ENCODE data around the gene REC114.

The REC114 gene

DNA sequence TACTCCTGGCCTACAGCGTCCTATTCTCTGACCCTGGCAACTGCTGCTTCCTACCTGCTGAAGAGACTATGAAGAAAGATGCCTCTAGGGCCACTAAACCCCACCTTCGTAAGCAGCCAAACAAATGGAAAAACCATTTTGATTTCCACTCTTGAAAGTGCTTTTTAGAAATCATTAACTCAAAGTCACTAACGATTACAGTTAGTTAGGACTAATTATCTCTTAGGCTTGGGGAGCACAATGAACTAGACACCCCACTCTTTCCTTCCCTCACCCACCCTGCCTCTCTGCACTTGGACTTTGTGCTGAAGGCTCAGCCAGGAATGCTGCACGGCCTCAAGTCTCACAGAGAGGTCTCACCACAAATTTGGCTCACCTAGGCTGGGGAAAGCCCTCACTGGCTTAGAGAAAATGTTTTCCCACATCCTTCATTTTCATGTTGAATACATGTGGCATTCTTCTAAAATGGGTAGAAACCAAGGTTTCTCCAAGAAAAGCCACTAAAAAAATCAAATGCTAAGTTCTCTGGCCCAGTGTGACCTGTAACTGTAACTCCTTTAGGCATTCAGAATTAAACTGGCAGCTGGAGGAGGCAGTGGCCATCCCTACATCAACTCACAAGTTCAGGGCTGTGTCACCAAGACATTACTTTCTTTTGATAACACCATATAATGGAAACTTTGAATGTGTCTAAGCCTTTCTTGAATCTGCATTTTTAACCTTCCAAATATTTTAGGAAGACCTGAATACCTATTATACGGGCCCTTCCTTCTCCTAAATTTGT lies 143.1 kb downstream of the REC114 start:
- no peak overlapping the region for H3K4me3 ChIP-seq (ENCODE audit: low read depth, low read length)
- TF ChIP-seq, protein P1, sequence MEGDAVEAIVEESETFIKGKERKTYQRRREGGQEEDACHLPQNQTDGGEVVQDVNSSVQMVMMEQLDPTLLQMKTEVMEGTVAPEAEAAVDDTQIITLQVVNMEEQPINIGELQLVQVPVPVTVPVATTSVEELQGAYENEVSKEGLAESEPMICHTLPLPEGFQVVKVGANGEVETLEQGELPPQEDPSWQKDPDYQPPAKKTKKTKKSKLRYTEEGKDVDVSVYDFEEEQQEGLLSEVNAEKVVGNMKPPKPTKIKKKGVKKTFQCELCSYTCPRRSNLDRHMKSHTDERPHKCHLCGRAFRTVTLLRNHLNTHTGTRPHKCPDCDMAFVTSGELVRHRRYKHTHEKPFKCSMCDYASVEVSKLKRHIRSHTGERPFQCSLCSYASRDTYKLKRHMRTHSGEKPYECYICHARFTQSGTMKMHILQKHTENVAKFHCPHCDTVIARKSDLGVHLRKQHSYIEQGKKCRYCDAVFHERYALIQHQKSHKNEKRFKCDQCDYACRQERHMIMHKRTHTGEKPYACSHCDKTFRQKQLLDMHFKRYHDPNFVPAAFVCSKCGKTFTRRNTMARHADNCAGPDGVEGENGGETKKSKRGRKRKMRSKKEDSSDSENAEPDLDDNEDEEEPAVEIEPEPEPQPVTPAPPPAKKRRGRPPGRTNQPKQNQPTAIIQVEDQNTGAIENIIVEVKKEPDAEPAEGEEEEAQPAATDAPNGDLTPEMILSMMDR (IDR thresholded peaks at IDR 0.05; ENCODE audit: borderline replicate concordance, insufficient read depth, low read depth, low read length): no peak

DNA sequence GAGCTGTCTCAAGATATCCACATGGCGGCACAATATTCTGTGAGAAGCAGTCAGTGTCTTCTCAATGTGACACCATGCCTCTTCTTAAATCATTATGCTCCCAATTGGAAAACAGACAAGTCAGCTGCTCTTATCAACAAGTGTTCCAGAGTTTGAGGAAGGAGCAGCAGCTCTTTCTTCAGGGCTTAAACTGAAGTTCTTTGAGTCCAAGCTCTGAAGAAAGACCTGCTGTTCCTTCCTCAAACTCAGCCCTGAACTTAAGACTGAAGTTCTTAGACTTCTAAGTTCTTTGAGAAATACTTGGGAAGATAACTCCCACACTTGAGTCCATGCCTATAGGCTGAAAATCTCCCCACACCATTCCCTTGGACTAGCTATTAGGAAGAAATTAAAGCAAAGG lies 146.8 kb downstream of the REC114 start:
- H3K4me3 ChIP-seq (ENCODE audit: low read depth, low read length): no peak overlapping the region

DNA sequence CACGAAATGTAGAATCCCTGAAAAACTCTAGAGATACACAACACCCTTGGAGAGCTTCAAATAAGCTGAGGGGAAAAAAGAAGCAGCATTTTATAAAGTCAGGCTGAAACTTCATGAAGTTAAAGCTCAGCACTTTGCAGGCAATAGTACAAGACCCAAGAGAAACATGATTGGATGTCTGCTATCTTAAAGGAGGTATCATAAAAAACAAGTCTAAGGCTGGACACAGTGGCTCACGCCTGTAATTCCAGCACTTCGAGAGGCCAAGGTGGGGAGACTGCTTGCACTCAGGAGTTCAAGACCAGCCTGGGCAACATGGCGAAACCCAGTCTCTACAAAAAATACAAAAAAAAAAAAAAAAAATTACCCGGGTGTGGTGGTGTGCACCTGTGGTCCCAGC lies 147.3 kb downstream of the REC114 start:
- TF ChIP-seq, protein P1 (IDR thresholded peaks at IDR 0.05; ENCODE audit: borderline replicate concordance, insufficient read depth, low read depth, low read length): no peak
- H3K4me3 ChIP-seq (ENCODE audit: low read depth, low read length): no peak overlapping the region

More for the DNA sequence above, 146.8 kb downstream of the REC114 start:
- TF ChIP-seq, protein P1 (IDR thresholded peaks at IDR 0.05; ENCODE audit: borderline replicate concordance, insufficient read depth, low read depth, low read length): no peak

DNA sequence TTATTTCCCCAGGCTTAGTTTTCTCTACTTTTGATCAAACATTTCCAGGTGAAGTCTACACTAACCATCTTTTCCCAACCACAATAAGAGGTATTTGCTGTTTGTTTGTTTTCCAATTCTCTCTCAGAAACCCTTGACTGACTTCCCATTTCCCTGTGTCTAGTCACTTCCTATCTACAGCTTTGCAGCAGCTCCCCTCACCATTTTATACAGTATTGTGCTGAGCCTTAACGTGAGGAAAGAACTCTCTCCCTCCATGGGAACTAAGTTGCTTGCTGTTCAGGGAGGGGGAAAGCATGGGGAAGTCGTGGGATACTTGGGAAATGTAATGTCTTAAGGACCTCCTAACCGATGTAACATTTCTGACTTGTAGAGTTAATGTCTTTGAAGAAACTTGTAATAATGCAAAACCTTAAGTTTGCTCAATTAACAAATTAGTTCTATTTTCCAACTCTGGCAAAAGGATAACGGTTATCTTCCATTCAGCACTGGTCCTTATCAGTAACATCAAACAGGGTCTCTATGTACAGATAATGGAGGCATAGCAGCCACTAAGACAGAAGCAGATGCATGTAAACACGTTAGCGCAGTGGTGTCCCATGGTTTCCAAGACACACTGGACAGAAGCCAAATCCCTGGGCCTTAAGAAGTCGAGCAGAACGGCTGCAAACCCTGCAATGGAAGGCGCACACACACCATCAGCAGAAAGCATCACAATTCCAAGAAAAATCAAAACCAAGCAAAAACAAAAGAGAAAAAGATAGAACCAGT lies 150.5 kb downstream of the REC114 start:
- no peak overlapping the region for H3K4me3 ChIP-seq (ENCODE audit: low read depth, low read length)
- TF ChIP-seq, protein P1 (IDR thresholded peaks at IDR 0.05; ENCODE audit: borderline replicate concordance, insufficient read depth, low read depth, low read length): no peak

DNA sequence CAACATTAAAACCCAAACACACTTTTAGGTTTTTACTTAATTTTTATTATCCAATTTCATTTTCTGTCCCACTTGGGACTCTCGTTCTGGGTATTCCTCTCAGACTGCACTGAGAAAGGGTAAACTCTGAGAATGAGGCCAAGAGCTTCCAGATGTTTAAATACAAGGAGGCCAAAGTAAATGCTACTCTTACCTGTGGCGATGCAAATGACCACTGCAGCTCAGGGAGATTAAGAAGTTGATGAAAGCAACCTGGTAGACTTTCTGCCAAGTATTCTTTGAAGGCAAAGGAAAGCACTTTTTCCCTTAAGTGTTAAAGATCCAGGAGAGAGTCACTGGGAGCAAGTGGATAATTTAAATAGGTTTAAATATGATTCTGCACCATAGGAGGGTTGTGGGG lies 151.1 kb downstream of the REC114 start:
- TF ChIP-seq, protein P1 (IDR thresholded peaks at IDR 0.05; ENCODE audit: borderline replicate concordance, insufficient read depth, low read depth, low read length): no peak
- H3K4me3 ChIP-seq (ENCODE audit: low read depth, low read length): no peak overlapping the region

DNA sequence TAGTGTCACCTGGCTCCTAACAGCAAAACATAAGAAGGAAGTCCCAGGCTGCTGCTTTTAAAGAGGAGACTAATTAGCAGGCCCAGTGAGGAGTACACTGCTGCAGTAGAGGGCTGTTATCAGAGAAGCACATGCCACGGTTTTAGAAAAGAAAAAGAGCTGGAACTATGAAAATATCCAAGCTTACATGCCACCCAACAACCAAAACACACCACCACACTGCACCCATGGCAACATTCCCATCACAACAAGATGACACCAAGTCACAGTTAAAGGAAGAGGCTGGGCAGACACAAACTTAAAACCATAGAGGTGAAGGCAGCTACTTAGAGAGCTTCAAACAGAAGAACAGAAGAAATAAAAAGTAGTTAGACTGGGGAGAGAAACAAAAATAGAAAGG lies 153.2 kb downstream of the REC114 start:
- H3K4me3 ChIP-seq (ENCODE audit: low read depth, low read length): no peak overlapping the region
- TF ChIP-seq, protein P1 (IDR thresholded peaks at IDR 0.05; ENCODE audit: borderline replicate concordance, insufficient read depth, low read depth, low read length): no peak
